ENCODE measurements around the gene TMEM138. TPM values are rescaled to one million over a fixed set of nuclear protein-coding genes. Genes with fewer than 3 reads are reported as not detected.
A peak's percentile ranks its signal among the peaks of the same experiment; 100 is the strongest.

TMEM138 gene
- total RNA-seq, 2 donors from 2014 or later = 17.9 to 35.4 TPM

DNA sequence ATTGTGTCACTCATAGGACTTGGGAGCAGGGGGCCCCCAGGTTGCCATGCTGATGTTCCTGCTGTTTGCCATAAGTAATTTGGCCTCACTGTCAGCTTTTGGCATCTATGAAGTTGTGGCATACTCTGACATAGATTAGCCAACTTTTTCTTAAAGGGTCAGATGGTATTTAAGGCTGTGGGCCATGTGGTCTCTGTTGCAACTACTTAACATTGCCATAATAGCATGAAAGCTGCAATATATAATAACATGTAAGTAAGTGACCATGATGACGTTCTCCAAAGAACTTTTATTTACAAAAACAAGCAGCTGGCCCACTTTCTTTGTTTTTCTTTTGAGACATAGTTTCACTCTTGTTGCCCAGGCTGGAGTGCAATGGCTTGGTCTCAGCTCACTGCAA is 28.0 kb downstream of the TMEM138 start:
- intact Hi-C loops (cut with DNase I) = no loop called here
- DNase-seq (ENCODE audit: low spot score) = no peak
- Histone ChIP-seq H3K27me3 (replicated peaks; ENCODE audit: insufficient read depth) (no peaks in the 10 kb centered on the region), H3K27ac (no peak overlapping the region), H3K36me3 (peaks cover 0 to 3% of the 10 kb centered on the region in 2 donors), H3K4me3 (no peak overlapping the region), H3K4me1 (replicated peaks) (no peaks in the 10 kb centered on the region), H3K9me3 (no peaks in the 10 kb centered on the region)
- TF ChIP-seq, protein P1, sequence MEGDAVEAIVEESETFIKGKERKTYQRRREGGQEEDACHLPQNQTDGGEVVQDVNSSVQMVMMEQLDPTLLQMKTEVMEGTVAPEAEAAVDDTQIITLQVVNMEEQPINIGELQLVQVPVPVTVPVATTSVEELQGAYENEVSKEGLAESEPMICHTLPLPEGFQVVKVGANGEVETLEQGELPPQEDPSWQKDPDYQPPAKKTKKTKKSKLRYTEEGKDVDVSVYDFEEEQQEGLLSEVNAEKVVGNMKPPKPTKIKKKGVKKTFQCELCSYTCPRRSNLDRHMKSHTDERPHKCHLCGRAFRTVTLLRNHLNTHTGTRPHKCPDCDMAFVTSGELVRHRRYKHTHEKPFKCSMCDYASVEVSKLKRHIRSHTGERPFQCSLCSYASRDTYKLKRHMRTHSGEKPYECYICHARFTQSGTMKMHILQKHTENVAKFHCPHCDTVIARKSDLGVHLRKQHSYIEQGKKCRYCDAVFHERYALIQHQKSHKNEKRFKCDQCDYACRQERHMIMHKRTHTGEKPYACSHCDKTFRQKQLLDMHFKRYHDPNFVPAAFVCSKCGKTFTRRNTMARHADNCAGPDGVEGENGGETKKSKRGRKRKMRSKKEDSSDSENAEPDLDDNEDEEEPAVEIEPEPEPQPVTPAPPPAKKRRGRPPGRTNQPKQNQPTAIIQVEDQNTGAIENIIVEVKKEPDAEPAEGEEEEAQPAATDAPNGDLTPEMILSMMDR (IDR thresholded peaks at IDR 0.05) = no peak
- TF ChIP-seq POLR2A (IDR thresholded peaks at IDR 0.05) (no peak), POLR2AphosphoS5 (IDR thresholded peaks at IDR 0.05) (no peak)
- 75% methylated on average over 1 of the region's 1 CpG for WGBS

DNA sequence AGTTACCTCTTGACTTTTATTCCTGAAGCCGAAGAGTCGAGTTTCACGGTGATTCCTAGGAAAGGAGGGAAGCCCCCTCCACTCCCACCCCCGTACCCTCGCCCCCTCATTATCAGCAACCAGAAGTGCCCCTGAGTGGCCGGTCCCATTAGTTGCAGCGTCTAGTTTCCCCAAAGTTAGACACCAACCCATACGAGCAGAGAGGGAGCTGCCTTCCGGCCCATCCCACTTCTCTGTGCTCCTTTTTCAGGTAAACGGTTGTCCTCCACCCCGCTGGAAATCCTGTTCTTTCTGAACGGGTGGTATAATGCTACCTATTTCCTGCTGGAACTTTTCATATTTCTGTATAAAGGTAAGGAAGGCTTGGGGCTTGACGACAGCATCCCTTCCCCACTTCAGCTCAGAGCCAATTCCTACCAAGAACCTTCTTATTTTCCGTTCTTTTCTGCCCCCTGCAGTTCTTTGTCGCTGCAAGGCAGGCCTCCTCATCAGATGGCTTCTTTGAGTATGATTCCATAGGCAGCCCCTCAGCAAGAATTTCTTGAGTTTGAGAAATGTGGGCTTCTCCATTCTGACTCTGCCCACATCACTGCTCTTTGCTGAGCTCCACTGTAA is 30.9 kb downstream of the TMEM138 start:
- Histone ChIP-seq H3K36me3 (peaks cover 0 to 3% of the 10 kb centered on the region in 2 donors), H3K27me3 (replicated peaks; ENCODE audit: insufficient read depth) (no peaks in the 10 kb centered on the region), H3K4me3 (peak overlapping the region; percentile 56 to 78), H3K4me1 (replicated peaks) (no peaks in the 10 kb centered on the region), H3K27ac (peak overlapping the region; percentile 79 to 82), H3K9me3 (no peaks in the 10 kb centered on the region)
- TF ChIP-seq POLR2AphosphoS5 (IDR thresholded peaks at IDR 0.05) = no peak
- TF ChIP-seq, protein P1 (IDR thresholded peaks at IDR 0.05) = no peak
- TF ChIP-seq POLR2A (IDR thresholded peaks at IDR 0.05) = no peak
- intact Hi-C loops (cut with DNase I) = no loop called here
- DNase-seq (ENCODE audit: low spot score) = no peak
- under 1% methylated on average over 15 of the region's 15 CpGs for WGBS

DNA sequence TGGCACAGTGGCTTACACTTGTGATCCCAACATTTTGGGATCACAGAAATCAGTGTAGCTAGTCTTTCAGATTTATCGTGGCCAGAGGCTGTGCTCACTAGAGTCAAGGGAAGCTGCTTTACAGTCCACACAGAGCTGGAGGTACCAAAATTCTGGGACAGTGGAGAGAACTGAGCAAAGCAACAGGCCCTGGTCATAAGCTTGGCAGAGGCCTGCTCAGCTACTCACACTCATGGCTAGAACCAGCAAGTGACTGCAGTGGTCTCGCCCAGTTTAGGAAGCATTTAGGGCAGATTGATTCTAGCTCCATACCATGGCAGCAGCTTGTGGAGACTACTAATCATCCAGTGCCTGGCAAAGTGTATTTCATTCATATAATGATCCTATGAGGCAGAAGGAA is 39.0 kb downstream of the TMEM138 start:
- intact Hi-C loops (cut with DNase I) = no loop called here
- TF ChIP-seq POLR2AphosphoS5 (IDR thresholded peaks at IDR 0.05) (no peak), POLR2A (IDR thresholded peaks at IDR 0.05) (no peak)
- TF ChIP-seq, protein P1 (IDR thresholded peaks at IDR 0.05) = no peak
- no peak for DNase-seq (ENCODE audit: low spot score)
- Histone ChIP-seq H3K4me3 (no peak overlapping the region), H3K27ac (no peak overlapping the region), H3K4me1 (replicated peaks) (peaks cover 3% of the 10 kb centered on the region), H3K9me3 (no peaks in the 10 kb centered on the region), H3K27me3 (replicated peaks; ENCODE audit: insufficient read depth) (no peaks in the 10 kb centered on the region), H3K36me3 (peaks cover 5 to 14% of the 10 kb centered on the region in 2 donors)
- 94% methylated on average over 2 of the region's 2 CpGs for WGBS

DNA sequence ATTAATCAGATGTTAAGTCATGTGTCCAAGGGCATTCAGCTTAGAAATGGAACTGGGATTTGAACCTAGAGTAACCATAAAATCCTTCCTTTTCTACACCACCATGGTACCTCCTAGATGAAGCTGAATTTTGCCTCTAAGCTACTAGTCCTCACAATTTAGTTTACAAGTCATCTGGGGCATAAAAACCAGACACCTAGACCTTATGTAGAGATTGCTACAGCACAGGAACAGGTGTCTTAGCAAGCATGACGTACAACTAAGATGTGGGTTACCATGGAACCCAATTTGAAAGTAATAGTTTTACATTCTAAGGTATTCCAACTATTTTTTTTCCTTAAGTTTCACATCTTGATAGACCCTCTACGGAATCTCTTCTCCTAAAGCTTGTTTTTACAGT is 39.4 kb downstream of the TMEM138 start:
- Histone ChIP-seq H3K27ac (no peak overlapping the region), H3K9me3 (no peaks in the 10 kb centered on the region), H3K36me3 (peaks cover 5 to 14% of the 10 kb centered on the region in 2 donors), H3K27me3 (replicated peaks; ENCODE audit: insufficient read depth) (no peaks in the 10 kb centered on the region), H3K4me1 (replicated peaks) (peaks cover 3% of the 10 kb centered on the region), H3K4me3 (no peak overlapping the region)
- TF ChIP-seq POLR2A (IDR thresholded peaks at IDR 0.05) (no peak), POLR2AphosphoS5 (IDR thresholded peaks at IDR 0.05) (no peak)
- TF ChIP-seq, protein P1 (IDR thresholded peaks at IDR 0.05) = no peak
- intact Hi-C loops (cut with DNase I) = no loop called here
- WGBS = 83% methylated on average over 2 of the region's 2 CpGs
- no peak for DNase-seq (ENCODE audit: low spot score)

DNA sequence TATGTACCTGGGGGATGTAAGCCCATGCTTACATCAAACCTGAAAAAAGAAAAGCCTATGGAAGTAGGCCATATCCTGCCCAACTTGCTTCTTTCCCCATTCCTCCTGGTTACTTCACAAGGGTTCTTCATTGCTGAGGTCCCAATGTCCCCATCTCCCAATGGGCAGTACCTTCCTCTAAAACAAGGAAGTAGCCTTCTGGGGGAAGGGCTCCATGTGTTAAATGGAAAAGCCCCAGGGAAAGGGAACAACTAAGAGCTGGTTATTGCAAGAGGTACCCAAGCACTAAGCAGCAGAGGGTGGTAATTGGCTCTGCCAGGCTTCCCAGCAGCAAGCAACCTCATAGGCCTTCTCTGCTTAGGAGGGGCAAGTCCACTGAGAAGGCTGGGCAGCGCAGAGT is 41.5 kb downstream of the TMEM138 start:
- H3K4me1 ChIP-seq (replicated peaks) = peaks cover 3% of the 10 kb centered on the region
- no peaks in the 10 kb centered on the region for H3K27me3 ChIP-seq (replicated peaks; ENCODE audit: insufficient read depth)
- DNase-seq (ENCODE audit: low spot score) = no peak
- no peak overlapping the region for H3K4me3 ChIP-seq
- H3K27ac ChIP-seq = no peak overlapping the region
- TF ChIP-seq POLR2AphosphoS5 (IDR thresholded peaks at IDR 0.05) (no peak), POLR2A (IDR thresholded peaks at IDR 0.05) (no peak)
- TF ChIP-seq, protein P1 (IDR thresholded peaks at IDR 0.05) = no peak
- 90% methylated on average over 1 of the region's 1 CpG for WGBS
- peaks cover 7 to 14% of the 10 kb centered on the region in 2 donors for H3K36me3 ChIP-seq
- no peaks in the 10 kb centered on the region for H3K9me3 ChIP-seq
- intact Hi-C loops (cut with DNase I) = no loop called here
